AG04449 (cell line): ENCODE results near the gene CNTN4.
"Not testable (repeated sequence)": the region's sequence is repeated elsewhere in the genome, so short reads cannot be mapped to it uniquely, and the experiment has no call there.

ENCODE experiments used
- CTCF ChIA-PET: fragments of 350-600 bp; formaldehyde crosslinking; extraction: SDS; loops from one replicate; lab custom pipeline; 2021; ENCODE audit warnings: antibody characterized with exemption; lab: Yijun Ruan, JAX
- POLR2A ChIA-PET: fragments of 400-600, 350-600 bp; formaldehyde crosslinking; extraction: SDS; loops from one replicate; lab custom pipeline; 2020; ENCODE audit warnings: antibody characterized with exemption, inconsistent platforms; lab: Yijun Ruan, JAX
- DNase-seq: peaks from one replicate; pipeline ENCODE4 v3.0.0-alpha.2; 2010; ENCODE audit warnings: low read depth, low spot score
- H3K4me3 ChIP-seq: 2 replicates; pipeline ENCODE4 v1.5.1; 2011; ENCODE audit warnings: low read depth, mild to moderate bottlenecking, control low read depth, low read length
- TF ChIP-seq, protein P1 (sequence below): IDR thresholded peaks from one replicate; pipeline ENCODE4 v1.5.1; 2011; ENCODE audit warnings: mild to moderate bottlenecking, moderate library complexity, low read length, control low read depth, inconsistent platforms; ENCODE audit not compliant: insufficient read depth; ENCODE audit errors: missing control alignments

The CNTN4 gene

GRCh38 chr3:2802429-2802828 is 703.8 kb downstream of the CNTN4 start:
- CTCF ChIA-PET = no interaction called here
- DNase-seq = no peak
- no peak overlapping the region for H3K4me3 ChIP-seq
- TF ChIP-seq, protein P1, sequence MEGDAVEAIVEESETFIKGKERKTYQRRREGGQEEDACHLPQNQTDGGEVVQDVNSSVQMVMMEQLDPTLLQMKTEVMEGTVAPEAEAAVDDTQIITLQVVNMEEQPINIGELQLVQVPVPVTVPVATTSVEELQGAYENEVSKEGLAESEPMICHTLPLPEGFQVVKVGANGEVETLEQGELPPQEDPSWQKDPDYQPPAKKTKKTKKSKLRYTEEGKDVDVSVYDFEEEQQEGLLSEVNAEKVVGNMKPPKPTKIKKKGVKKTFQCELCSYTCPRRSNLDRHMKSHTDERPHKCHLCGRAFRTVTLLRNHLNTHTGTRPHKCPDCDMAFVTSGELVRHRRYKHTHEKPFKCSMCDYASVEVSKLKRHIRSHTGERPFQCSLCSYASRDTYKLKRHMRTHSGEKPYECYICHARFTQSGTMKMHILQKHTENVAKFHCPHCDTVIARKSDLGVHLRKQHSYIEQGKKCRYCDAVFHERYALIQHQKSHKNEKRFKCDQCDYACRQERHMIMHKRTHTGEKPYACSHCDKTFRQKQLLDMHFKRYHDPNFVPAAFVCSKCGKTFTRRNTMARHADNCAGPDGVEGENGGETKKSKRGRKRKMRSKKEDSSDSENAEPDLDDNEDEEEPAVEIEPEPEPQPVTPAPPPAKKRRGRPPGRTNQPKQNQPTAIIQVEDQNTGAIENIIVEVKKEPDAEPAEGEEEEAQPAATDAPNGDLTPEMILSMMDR = no peak
- POLR2A ChIA-PET = no interaction called here

GRCh38 chr3:2807514-2807913 is 708.8 kb downstream of the CNTN4 start:
- ChIA-PET POLR2A (no interaction called here), CTCF (no interaction called here)
- H3K4me3 ChIP-seq = no peak overlapping the region
- TF ChIP-seq, protein P1 = no peak
- no peak for DNase-seq

- POLR2A ChIA-PET = no interaction called here
- CTCF ChIA-PET = no interaction called here
- TF ChIP-seq, protein P1 = no peak
- DNase-seq = no peak
- H3K4me3 ChIP-seq = no peak overlapping the region
Measured at GRCh38 chr3:2810723-2811122, 712.1 kb downstream of the CNTN4 start.

- TF ChIP-seq, protein P1 = no peak
- no peak for DNase-seq
- ChIA-PET POLR2A (no interaction called here), CTCF (no interaction called here)
- H3K4me3 ChIP-seq = no peak overlapping the region
Measured at GRCh38 chr3:2819571-2819970, 720.9 kb downstream of the CNTN4 start.

DNA sequence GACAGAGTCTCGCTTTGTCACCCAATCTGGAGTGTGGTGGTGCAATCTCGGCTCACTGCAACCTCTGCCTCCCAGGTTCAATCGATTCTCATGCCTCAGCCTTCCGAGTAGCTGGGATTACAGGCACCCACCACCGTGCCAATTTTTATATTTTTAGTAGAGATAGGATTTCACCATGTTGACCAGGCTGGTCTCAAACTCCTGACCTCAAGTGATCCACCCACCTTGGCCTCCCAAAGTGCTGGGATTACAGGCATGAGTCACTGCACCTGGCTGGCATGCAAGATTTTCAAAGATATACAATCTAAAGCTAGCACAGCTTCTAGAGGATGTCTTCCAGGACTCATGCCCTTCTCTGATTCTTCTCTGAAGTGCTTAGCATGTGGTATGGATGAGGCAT is 722.3 kb downstream of the CNTN4 start:
- POLR2A ChIA-PET, H3K4me3 ChIP-seq, DNase-seq, CTCF ChIA-PET: not testable (repeated sequence)

DNA sequence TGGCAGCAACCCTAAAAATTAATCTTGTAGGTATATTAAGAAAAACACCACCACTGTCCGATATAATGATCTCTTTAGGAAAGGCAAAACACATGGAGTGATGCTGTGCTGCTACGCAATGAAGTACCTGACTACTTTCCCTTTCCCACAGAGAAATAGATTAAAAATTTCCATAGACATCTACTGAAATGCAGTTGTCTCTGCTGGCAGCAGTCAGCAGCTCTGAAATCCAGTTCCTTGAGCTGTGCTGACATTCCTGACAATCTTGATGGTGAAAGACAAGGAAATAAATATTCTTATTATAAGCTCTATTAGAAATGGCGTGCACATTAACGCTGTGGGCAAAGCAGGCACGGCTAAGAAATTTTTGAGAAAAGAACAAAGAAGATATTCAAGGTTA is 723.9 kb downstream of the CNTN4 start:
- no peak overlapping the region for H3K4me3 ChIP-seq
- no peak for DNase-seq
- TF ChIP-seq, protein P1 = no peak
- CTCF ChIA-PET = no interaction called here
- POLR2A ChIA-PET = no interaction called here

DNA sequence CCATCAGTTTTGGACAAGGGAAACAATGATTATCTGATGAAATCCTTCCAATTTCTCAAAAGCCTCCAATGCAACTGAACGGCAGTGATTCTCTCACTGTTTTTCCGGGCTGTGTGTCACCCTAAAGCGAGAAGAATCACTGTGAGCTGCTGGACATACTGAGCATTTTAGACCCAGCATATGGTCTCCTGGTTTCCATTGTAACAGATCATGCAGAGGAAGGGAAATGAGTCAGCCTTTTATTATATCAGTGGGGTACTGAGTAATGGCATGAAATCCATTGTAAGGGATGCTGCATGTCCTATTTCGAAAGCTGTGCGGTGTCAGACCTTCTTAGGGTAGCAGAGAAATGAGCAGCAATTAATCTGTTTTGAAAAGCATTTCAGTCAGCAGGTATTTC is 724.4 kb downstream of the CNTN4 start:
- no peak for DNase-seq
- TF ChIP-seq, protein P1 = no peak
- H3K4me3 ChIP-seq = no peak overlapping the region
- ChIA-PET CTCF (no interaction called here), POLR2A (no interaction called here)
